Gastroesophageal sphincter (tissue), 3 donors: ENCODE data around the gene AKT3.

Experiments
- EP300 ChIP-seq: sonication (generic); formaldehyde crosslinking; IDR thresholded peaks from one replicate; pipeline ENCODE4 v1.6.1; 2017; ENCODE audit warnings: antibody characterized with exemption, mild to moderate bottlenecking
- POLR2A ChIP-seq, 2 donors: fragments of 450-650 bp; IDR thresholded peaks; one replicate each; pipeline ENCODE4 v1.6.1; 2017; ENCODE audit warnings: antibody characterized with exemption in 2 of 2, mild to moderate bottlenecking in 2 of 2, moderate library complexity in 1 of 2
- POLR2AphosphoS5 ChIP-seq: sonication (generic); formaldehyde crosslinking; IDR thresholded peaks from one replicate; pipeline ENCODE4 v1.6.1; 2017; ENCODE audit warnings: antibody characterized with exemption
- TF ChIP-seq, protein P1 (sequence below), 4 experiments: fragments of 200-600 bp in 2 of 4; fragments of 450-650 bp in 2 of 4; sonication (generic) in 1 of 4; IDR thresholded peaks; one replicate each; pipeline ENCODE4 v1.5.1; 2017 to 2019; ENCODE audit warnings: antibody characterized with exemption in 4 of 4, mild to moderate bottlenecking in 2 of 4, moderate library complexity in 2 of 4

DNA sequence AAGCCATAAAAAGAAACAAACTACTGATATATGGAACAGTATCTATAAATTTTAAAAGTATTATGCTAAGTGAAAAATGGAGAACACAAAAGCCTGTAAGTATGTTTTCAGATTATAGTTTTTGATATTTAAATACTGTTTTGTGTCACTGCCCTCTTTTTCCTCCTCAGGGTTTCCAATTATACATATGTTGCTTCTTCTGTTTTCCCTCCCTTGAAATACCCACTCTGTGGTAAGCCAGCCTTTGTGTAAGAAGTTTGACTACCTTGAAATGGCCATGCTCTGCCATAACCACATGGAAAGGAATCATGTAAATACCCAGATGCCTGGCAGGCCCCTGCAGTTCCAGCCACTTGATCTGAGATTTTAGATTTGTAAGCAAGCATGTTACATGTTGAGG lies 248.3 kb downstream of the AKT3 start:
- TF ChIP-seq, protein P1, sequence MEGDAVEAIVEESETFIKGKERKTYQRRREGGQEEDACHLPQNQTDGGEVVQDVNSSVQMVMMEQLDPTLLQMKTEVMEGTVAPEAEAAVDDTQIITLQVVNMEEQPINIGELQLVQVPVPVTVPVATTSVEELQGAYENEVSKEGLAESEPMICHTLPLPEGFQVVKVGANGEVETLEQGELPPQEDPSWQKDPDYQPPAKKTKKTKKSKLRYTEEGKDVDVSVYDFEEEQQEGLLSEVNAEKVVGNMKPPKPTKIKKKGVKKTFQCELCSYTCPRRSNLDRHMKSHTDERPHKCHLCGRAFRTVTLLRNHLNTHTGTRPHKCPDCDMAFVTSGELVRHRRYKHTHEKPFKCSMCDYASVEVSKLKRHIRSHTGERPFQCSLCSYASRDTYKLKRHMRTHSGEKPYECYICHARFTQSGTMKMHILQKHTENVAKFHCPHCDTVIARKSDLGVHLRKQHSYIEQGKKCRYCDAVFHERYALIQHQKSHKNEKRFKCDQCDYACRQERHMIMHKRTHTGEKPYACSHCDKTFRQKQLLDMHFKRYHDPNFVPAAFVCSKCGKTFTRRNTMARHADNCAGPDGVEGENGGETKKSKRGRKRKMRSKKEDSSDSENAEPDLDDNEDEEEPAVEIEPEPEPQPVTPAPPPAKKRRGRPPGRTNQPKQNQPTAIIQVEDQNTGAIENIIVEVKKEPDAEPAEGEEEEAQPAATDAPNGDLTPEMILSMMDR (IDR thresholded peaks at IDR 0.05): no peak
- TF ChIP-seq EP300: no peak
- no peak for TF ChIP-seq POLR2AphosphoS5
- no peak for TF ChIP-seq POLR2A (IDR thresholded peaks at IDR 0.05)
